Gastrocnemius medialis (tissue), 4 donors: ENCODE measurements around the gene RYR2. TPM values are rescaled to one million over a fixed set of nuclear protein-coding genes. Genes with fewer than 3 reads are reported as not detected.

Experiments used
- ATAC-seq, 2 donors: fragments of 150-250 bp; one replicate each; pipeline ENCODE4 v1.9.1; 2016
- DNase-seq, 2 donors: peaks; one replicate each; pipeline ENCODE4 v3.0.0-alpha.2; 2019
- H3K27ac ChIP-seq, 4 donors: fragments of 200-600 bp; sonication (generic); 1 replicate in 1 of 4; 2 replicates in 3 of 4; pipeline ENCODE4 v1.5.1; 2016 to 2018; ENCODE audit warnings: mild to moderate bottlenecking in 2 of 4, moderate library complexity in 1 of 4
- H3K27me3 ChIP-seq, 3 donors: fragments of 200-600 bp; sonication (generic) in 2 of 3; 1 replicate in 1 of 3; 2 replicates in 2 of 3; pipeline versions ENCODE4 v1.5.1 to v1.6.0; 2016 to 2019; ENCODE audit warnings: mild to moderate bottlenecking in 1 of 3, moderate library complexity in 1 of 3
- H3K36me3 ChIP-seq, 2 donors: fragments of 200-600 bp; sonication (generic) in 1 of 2; one replicate each; pipeline ENCODE4 v1.5.1; 2017 to 2018
- H3K4me1 ChIP-seq, 2 donors: fragments of 200-600 bp; sonication (generic) in 1 of 2; one replicate each; pipeline ENCODE4 v1.5.1; 2016 to 2017; ENCODE audit warnings: mild to moderate bottlenecking in 2 of 2
- H3K4me3 ChIP-seq, 4 donors: fragments of 200-600 bp; sonication (generic) in 3 of 4; 1 replicate in 1 of 4; 2 replicates in 3 of 4; pipeline ENCODE4 v1.5.1; 2016 to 2019; ENCODE audit warnings: mild to moderate bottlenecking in 2 of 4
- H3K9me3 ChIP-seq, 3 donors: fragments of 200-600 bp; sonication (generic) in 2 of 3; 1 replicate in 1 of 3; 2 replicates in 2 of 3; pipeline ENCODE4 v1.5.1; 2016 to 2019
- CTCF ChIP-seq, 5 experiments: fragments of 450-650 bp in 3 of 5; fragments of 200-600 bp in 2 of 5; sonication (generic) in 2 of 5; IDR thresholded peaks in 4 of 5; conservative IDR thresholded peaks in 1 of 5; 1 replicate in 4 of 5; 2 replicates in 1 of 5; pipeline ENCODE4 v1.5.1; 2016 to 2019; ENCODE audit warnings: antibody characterized with exemption in 5 of 5, mild to moderate bottlenecking in 3 of 5, moderate library complexity in 3 of 5
- POLR2A ChIP-seq, 2 donors: fragments of 450-650 bp; IDR thresholded peaks; one replicate each; pipeline ENCODE4 v1.6.1; 2017; ENCODE audit warnings: antibody characterized with exemption in 2 of 2, mild to moderate bottlenecking in 2 of 2, moderate library complexity in 2 of 2
- in situ Hi-C, 4 donors: fragments of 200-750 bp; cut with MboI; loops; one replicate each; pipeline versions ENCODE4 v1.15.0 to v1.8.0; 2017; ENCODE audit warnings: low sequenced_read_pairs in 4 of 4
- intact Hi-C: fragments of 100-400 bp; cut with DNase I; formaldehyde crosslinking; loops from one replicate; pipeline ENCODE4 v1.15.1; 2023; ENCODE audit warnings: low total_unique reads
- total RNA-seq, 4 donors: library from RNA; depleted of rRNA; stranded (reverse); fragments of >200 nt; gene quantifications; one replicate each; pipeline versions ENCODE4 v1.1.0 to v1.2.3, GENCODE V29; 2016

RYR2 gene
- total RNA-seq, 4 donors from 2014 or later = 0.04 to 0.16 (median 0.07) TPM

GRCh38 chr1:237717106-237717505, 675.1 kb downstream of the RYR2 start:
- Histone ChIP-seq H3K27ac (no peak overlapping the region), H3K36me3 (no peaks in the 10 kb centered on the region), H3K27me3 (no peaks in the 10 kb centered on the region), H3K9me3 (no peaks in the 10 kb centered on the region), H3K4me1 (no peaks in the 10 kb centered on the region), H3K4me3 (no peak overlapping the region)
- in situ Hi-C loops = no loop called here
- intact Hi-C loops = no loop called here
- DNase-seq (no peak), ATAC-seq (no peak)
- TF ChIP-seq CTCF (IDR thresholded peaks at IDR 0.05 in 4 of 5, conservative IDR thresholded peaks at IDR 0.05 in 1 of 5) = no peak
- TF ChIP-seq POLR2A (IDR thresholded peaks at IDR 0.05) = no peak

GRCh38 chr1:237730826-237731350, 688.9 kb downstream of the RYR2 start:
- no peak for ATAC-seq
- Histone ChIP-seq H3K4me1 (no peaks in the 10 kb centered on the region), H3K4me3 (no peak overlapping the region), H3K36me3 (no peaks in the 10 kb centered on the region), H3K27ac (no peak overlapping the region), H3K27me3 (no peaks in the 10 kb centered on the region), H3K9me3 (no peaks in the 10 kb centered on the region)
- DNase-seq = no peak
- in situ Hi-C loops (no loop called here), intact Hi-C loops (no loop called here)
- TF ChIP-seq CTCF (IDR thresholded peaks at IDR 0.05 in 4 of 5, conservative IDR thresholded peaks at IDR 0.05 in 1 of 5) (no peak), POLR2A (IDR thresholded peaks at IDR 0.05) (no peak)

DNA sequence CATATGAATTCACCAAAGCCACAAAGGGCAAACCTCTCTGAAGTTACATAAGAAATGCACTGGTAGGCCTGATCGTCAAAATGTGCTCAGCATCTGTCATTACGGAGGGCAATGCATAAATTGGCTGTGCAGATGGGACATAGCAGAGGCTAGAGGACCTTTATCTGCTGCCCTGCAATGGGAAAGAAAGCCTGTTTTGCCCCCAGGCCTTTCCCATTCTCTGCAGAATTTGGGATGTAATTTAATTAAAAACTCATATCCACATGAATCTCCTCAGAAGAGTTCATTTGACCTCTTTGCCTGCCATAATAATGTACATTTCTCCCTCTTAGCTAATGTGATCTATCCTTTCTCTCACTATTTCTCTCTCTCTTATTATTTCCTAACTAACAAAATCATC, 690.7 kb downstream of the RYR2 start:
- in situ Hi-C loops = no loop called here
- no peaks in the 10 kb centered on the region for H3K36me3 ChIP-seq
- H3K27ac ChIP-seq = no peak overlapping the region

GRCh38 chr1:237736372-237737029, 694.5 kb downstream of the RYR2 start:
- DNase-seq (no peak), ATAC-seq (no peak)
- H3K9me3 ChIP-seq = no peaks in the 10 kb centered on the region
- no peaks in the 10 kb centered on the region for H3K36me3 ChIP-seq
- in situ Hi-C loops (no loop called here), intact Hi-C loops (no loop called here)
- no peak overlapping the region for H3K27ac ChIP-seq
- no peaks in the 10 kb centered on the region for H3K27me3 ChIP-seq
- TF ChIP-seq CTCF (IDR thresholded peaks at IDR 0.05 in 4 of 5, conservative IDR thresholded peaks at IDR 0.05 in 1 of 5) (no peak), POLR2A (IDR thresholded peaks at IDR 0.05) (no peak)
- H3K4me3 ChIP-seq = no peak overlapping the region
- no peaks in the 10 kb centered on the region for H3K4me1 ChIP-seq

More for the DNA sequence above, 690.7 kb downstream of the RYR2 start:
- no peaks in the 10 kb centered on the region for H3K27me3 ChIP-seq
- no peak for ATAC-seq
- no peak for DNase-seq
- intact Hi-C loops = no loop called here
- no peaks in the 10 kb centered on the region for H3K9me3 ChIP-seq
- TF ChIP-seq CTCF (IDR thresholded peaks at IDR 0.05 in 4 of 5, conservative IDR thresholded peaks at IDR 0.05 in 1 of 5) = no peak
- TF ChIP-seq POLR2A (IDR thresholded peaks at IDR 0.05) = no peak
- no peaks in the 10 kb centered on the region for H3K4me1 ChIP-seq
- H3K4me3 ChIP-seq = no peak overlapping the region
